Keratinocyte (primary cell): ENCODE results near the gene SLC27A3. TPM values are rescaled to one million over a fixed set of nuclear protein-coding genes. Genes with fewer than 3 reads are reported as not detected.

Source experiments
- DNase-seq: peaks from one replicate; pipeline ENCODE4 v3.0.0-alpha.2; 2011; ENCODE audit warnings: low read depth, missing footprints, low spot score
- FAIRE-seq: peaks from 2 replicates; lab custom pipeline; 2011; peaks lifted over from hg19 to GRCh38; lab: Jason Lieb, UNC
- H2AFZ ChIP-seq: 2 replicates; pipeline ENCODE4 v1.6.0; 2012; ENCODE audit warnings: low read length, control low read depth, inconsistent platforms; ENCODE audit not compliant: control insufficient read depth
- H3K27ac ChIP-seq: 2 replicates; pipeline ENCODE4 v1.5.1; 2011; ENCODE audit warnings: low read length; ENCODE audit not compliant: control insufficient read depth, insufficient read depth
- H3K27me3 ChIP-seq: 3 replicates; pipeline ENCODE4 v1.6.0; 2011; ENCODE audit warnings: low read length; ENCODE audit not compliant: control insufficient read depth, insufficient read depth; ENCODE audit errors: extremely low read depth
- H3K36me3 ChIP-seq, 2 experiments: 2 replicates in 1 of 2; 3 replicates in 1 of 2; pipeline ENCODE4 v1.5.1; 2011; ENCODE audit warnings: low read length in 2 of 2, mild to moderate bottlenecking in 1 of 2; ENCODE audit not compliant: control insufficient read depth in 2 of 2, insufficient read depth in 2 of 2; ENCODE audit errors: extremely low read depth in 1 of 2
- H3K4me1 ChIP-seq: 3 replicates; pipeline ENCODE4 v1.5.1; 2011; ENCODE audit warnings: low read length; ENCODE audit not compliant: control insufficient read depth, insufficient read depth; ENCODE audit errors: extremely low read depth
- H3K4me2 ChIP-seq: 3 replicates; pipeline ENCODE4 v1.6.0; 2011; ENCODE audit warnings: low read depth, low read length; ENCODE audit not compliant: control insufficient read depth, insufficient read depth; ENCODE audit errors: extremely low read depth
- H3K4me3 ChIP-seq, 3 experiments: fragments of 200-600 bp in 1 of 3; sonication (generic) in 1 of 3; 2 replicates in 2 of 3; 3 replicates in 1 of 3; pipeline ENCODE4 v1.5.1; 2011 to 2016; ENCODE audit warnings: low read length in 3 of 3, mild to moderate bottlenecking in 3 of 3, control low read depth in 2 of 3, inconsistent platforms in 1 of 3, low read depth in 1 of 3, mixed read lengths in 1 of 3, mixed run types in 1 of 3, moderate library complexity in 1 of 3; ENCODE audit not compliant: control insufficient read depth in 2 of 3, insufficient read depth in 2 of 3; ENCODE audit errors: extremely low read depth in 1 of 3
- H3K79me2 ChIP-seq: 2 replicates; pipeline ENCODE4 v1.6.0; 2012; ENCODE audit warnings: low read length; ENCODE audit not compliant: control insufficient read depth, insufficient read depth
- H3K9ac ChIP-seq: 3 replicates; pipeline ENCODE4 v1.6.0; 2011; ENCODE audit warnings: low read length; ENCODE audit not compliant: control insufficient read depth, insufficient read depth; ENCODE audit errors: extremely low read depth
- H3K9me1 ChIP-seq: 3 replicates; pipeline ENCODE4 v1.6.0; 2011; ENCODE audit warnings: low read length; ENCODE audit not compliant: control insufficient read depth, insufficient read depth; ENCODE audit errors: extremely low read depth
- H3K9me3 ChIP-seq: 2 replicates; pipeline ENCODE4 v1.5.1; 2012; ENCODE audit warnings: low read depth, low read length; ENCODE audit not compliant: control insufficient read depth
- H4K20me1 ChIP-seq: 3 replicates; pipeline ENCODE4 v1.6.0; 2011; ENCODE audit warnings: low read length; ENCODE audit not compliant: control insufficient read depth, insufficient read depth; ENCODE audit errors: extremely low read depth
- EZH2 ChIP-seq: IDR thresholded peaks from one replicate; pipeline ENCODE4 v1.6.1; 2012; ENCODE audit warnings: inconsistent platforms, mild to moderate bottlenecking, low read length, moderate library complexity
- dilution Hi-C: fragments of 300-500 bp; cut with MboI; formaldehyde crosslinking; loops from one replicate; pipeline ENCODE4 v1.7.0; 2020; ENCODE audit warnings: low sequenced_read_pairs; ENCODE audit not compliant: extremely low pct_ligation_motif_present
- polyA plus RNA-seq, 5 experiments: library from polyadenylated mRNA; depleted of rRNA in 3 of 5; stranded (reverse) in 3 of 5; stranded (forward) in 1 of 5; unstranded in 1 of 5; fragments of >200 nt; gene quantifications; 1 replicate in 1 of 5; 2 replicates in 3 of 5; 3 replicates in 1 of 5; pipeline versions ENCODE4 v1.2.1 to v1.2.3, GENCODE V29; 2011 to 2012; ENCODE audit warnings: missing spikeins in 2 of 5, low read depth in 1 of 5, low replicate concordance in 1 of 5
- TF ChIP-seq, protein P1 (sequence below), 3 experiments: IDR thresholded peaks in 1 of 3; conservative IDR thresholded peaks in 1 of 3; optimal IDR thresholded peaks in 1 of 3; 2 replicates in 2 of 3; 3 replicates in 1 of 3; pipeline versions ENCODE3 to v1.5.1; 2011; ENCODE audit warnings: low read length in 3 of 3, mild to moderate bottlenecking in 3 of 3, moderate library complexity in 2 of 3, control low read depth in 1 of 3, inconsistent platforms in 1 of 3; ENCODE audit not compliant: insufficient read depth in 2 of 3; ENCODE audit errors: extremely low read depth in 1 of 3

The SLC27A3 gene
- polyA plus RNA-seq, 1 donor (not counting 4 experiments of a cell fraction or from before 2014, with no cell fraction given), result 7.4 TPM

DNA sequence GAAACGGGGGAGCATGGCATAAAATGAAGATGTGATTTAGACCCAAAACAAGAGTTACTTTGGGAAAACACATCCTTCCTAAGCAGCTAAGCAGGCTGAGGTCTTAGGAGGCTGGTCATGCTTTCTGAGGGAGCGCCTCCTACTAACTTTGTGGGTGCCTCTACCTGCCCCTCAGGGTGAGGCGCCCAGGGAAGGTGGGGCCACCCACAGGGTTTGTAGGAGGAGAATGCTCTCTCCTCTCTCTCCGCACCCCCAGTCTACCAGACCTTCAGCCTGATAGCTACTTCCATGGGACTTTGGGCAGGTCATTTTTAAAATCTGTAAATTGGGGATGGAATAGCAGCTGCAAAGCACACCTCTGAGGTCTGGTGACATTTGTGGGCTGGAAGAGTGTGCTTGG, 23.8 kb downstream of the SLC27A3 start:
- TF ChIP-seq, protein P1, sequence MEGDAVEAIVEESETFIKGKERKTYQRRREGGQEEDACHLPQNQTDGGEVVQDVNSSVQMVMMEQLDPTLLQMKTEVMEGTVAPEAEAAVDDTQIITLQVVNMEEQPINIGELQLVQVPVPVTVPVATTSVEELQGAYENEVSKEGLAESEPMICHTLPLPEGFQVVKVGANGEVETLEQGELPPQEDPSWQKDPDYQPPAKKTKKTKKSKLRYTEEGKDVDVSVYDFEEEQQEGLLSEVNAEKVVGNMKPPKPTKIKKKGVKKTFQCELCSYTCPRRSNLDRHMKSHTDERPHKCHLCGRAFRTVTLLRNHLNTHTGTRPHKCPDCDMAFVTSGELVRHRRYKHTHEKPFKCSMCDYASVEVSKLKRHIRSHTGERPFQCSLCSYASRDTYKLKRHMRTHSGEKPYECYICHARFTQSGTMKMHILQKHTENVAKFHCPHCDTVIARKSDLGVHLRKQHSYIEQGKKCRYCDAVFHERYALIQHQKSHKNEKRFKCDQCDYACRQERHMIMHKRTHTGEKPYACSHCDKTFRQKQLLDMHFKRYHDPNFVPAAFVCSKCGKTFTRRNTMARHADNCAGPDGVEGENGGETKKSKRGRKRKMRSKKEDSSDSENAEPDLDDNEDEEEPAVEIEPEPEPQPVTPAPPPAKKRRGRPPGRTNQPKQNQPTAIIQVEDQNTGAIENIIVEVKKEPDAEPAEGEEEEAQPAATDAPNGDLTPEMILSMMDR (optimal IDR thresholded peaks at IDR 0.05 in 1 of 3, IDR thresholded peaks at IDR 0.05 in 1 of 3, conservative IDR thresholded peaks at IDR 0.05 in 1 of 3; ENCODE audit: extremely low read depth in 1 of 3, insufficient read depth in 2 of 3, low read length in 3 of 3), result no peak
- no peak for TF ChIP-seq EZH2
- dilution Hi-C loops, result no loop called here
- H4K20me1 ChIP-seq, result no peaks in the 10 kb centered on the region
- H3K4me2 ChIP-seq, result no peak overlapping the region
- no peaks in the 10 kb centered on the region for H3K9me1 ChIP-seq
- H3K4me3 ChIP-seq, result no peak overlapping the region
- no peaks in the 10 kb centered on the region for H3K79me2 ChIP-seq
- no peaks in the 10 kb centered on the region for H3K27me3 ChIP-seq
- DNase-seq (no peak), FAIRE-seq (no peak)
- no peak overlapping the region for H3K9ac ChIP-seq
- H3K27ac ChIP-seq, result no peak overlapping the region
- peaks cover 0 to 9% of the 10 kb centered on the region in 2 experiments for H3K36me3 ChIP-seq
- no peaks in the 10 kb centered on the region for H3K9me3 ChIP-seq
- no peak overlapping the region for H2AFZ ChIP-seq
- no peaks in the 10 kb centered on the region for H3K4me1 ChIP-seq

DNA sequence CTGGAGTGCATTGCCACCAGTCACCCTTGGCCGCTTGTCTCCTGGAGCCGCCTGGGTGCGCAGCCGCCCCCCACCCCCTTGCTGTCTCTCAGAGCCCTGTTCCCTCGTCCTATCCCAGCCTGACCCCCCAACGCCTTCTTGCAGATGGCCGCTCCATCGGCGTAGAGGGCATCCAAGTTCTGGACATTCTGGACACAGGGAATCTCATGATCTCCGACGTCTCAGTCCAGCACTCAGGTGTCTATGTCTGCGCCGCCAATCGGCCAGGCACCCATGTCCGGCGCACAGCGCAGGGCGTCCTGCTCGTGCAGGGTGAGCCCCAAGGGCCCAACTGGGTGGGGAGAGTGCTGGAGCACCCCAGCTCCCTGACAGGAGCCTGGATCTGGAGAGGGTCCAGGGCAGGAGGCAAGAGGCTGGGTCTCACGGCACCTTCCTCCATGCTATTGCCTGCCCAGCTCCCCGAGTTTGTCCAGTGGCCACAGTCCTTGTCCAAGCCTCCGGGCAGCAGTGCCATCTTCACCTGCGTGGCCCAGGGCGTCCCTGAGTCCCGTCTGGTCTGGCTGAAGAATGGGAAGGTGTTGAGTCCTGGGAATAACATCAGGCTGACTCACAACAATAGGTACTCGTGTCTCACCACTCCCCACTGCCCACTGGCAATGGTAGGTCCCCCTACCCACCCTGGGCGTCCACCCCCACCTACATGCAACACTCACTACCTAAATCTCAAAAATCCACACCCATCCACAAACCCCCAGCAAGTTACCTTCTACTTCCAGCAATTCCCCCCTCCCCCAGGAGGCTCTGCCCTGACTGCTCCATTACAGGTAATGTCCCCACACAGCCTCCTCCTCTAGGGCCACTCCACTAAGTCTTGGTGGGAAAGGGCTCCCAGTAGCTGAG, 24.6 kb downstream of the SLC27A3 start:
- DNase-seq, result no peak
- TF ChIP-seq, protein P1 (optimal IDR thresholded peaks at IDR 0.05 in 1 of 3, IDR thresholded peaks at IDR 0.05 in 1 of 3, conservative IDR thresholded peaks at IDR 0.05 in 1 of 3; ENCODE audit: extremely low read depth in 1 of 3, insufficient read depth in 2 of 3, low read length in 3 of 3), result no peak
- no peak for TF ChIP-seq EZH2
- H3K4me3 ChIP-seq, result no peak overlapping the region
- no peak overlapping the region for H3K9ac ChIP-seq
- H3K27ac ChIP-seq, result no peak overlapping the region
- no peaks in the 10 kb centered on the region for H3K79me2 ChIP-seq
- H3K36me3 ChIP-seq, result peaks cover 0 to 9% of the 10 kb centered on the region in 2 experiments
- H3K9me1 ChIP-seq, result no peaks in the 10 kb centered on the region
- no peak for FAIRE-seq
- dilution Hi-C loops, result no loop called here
- H3K27me3 ChIP-seq, result no peaks in the 10 kb centered on the region
- no peaks in the 10 kb centered on the region for H3K4me1 ChIP-seq
- no peaks in the 10 kb centered on the region for H3K9me3 ChIP-seq
- no peak overlapping the region for H2AFZ ChIP-seq
- H4K20me1 ChIP-seq, result no peaks in the 10 kb centered on the region
- no peak overlapping the region for H3K4me2 ChIP-seq
